ENCODE results near the gene KPNA5. TPM values are rescaled to one million over a fixed set of nuclear protein-coding genes. Genes with fewer than 3 reads are reported as not detected.
"Not testable (repeated sequence)": the region's sequence is repeated elsewhere in the genome, so short reads cannot be mapped to it uniquely, and the experiment has no call there.

KPNA5 gene
- total RNA-seq, 1 donor from 2014 or later, result 9.2 TPM

- intact Hi-C loops (cut with micrococcal nuclease), result loop anchor here (1.0 kb wide), 2 partner anchors 14 to 27 kb away; partner anchors contain the start of genes KPNA5 and ZUP1
These were observed 14.4 kb downstream of the KPNA5 start for GRCh38 chr6:116695401-116695800.

- intact Hi-C loops (cut with micrococcal nuclease), result no loop called here
These were observed 16.5 kb downstream of the KPNA5 start for GRCh38 chr6:116697480-116697879.

GRCh38 chr6:116703888-116704287 lies 22.9 kb downstream of the KPNA5 start:
- intact Hi-C loops (cut with micrococcal nuclease), result not testable (repeated sequence)

GRCh38 chr6:116705917-116706316 lies 24.9 kb downstream of the KPNA5 start:
- intact Hi-C loops (cut with micrococcal nuclease), result no loop called here

GRCh38 chr6:116714296-116714695 lies 33.3 kb downstream of the KPNA5 start:
- intact Hi-C loops (cut with micrococcal nuclease), result no loop called here

- intact Hi-C loops (cut with micrococcal nuclease), result no loop called here
These were observed 33.8 kb downstream of the KPNA5 start for GRCh38 chr6:116714761-116715160.

GRCh38 chr6:116726947-116727346 lies 45.9 kb downstream of the KPNA5 start:
- intact Hi-C loops (cut with micrococcal nuclease), result no loop called here

- intact Hi-C loops (cut with micrococcal nuclease), result no loop called here
These were observed 49.5 kb downstream of the KPNA5 start for GRCh38 chr6:116730513-116730912.

GRCh38 chr6:116737004-116737403 lies 56.0 kb downstream of the KPNA5 start:
- intact Hi-C loops (cut with micrococcal nuclease), result no loop called here

- intact Hi-C loops (cut with micrococcal nuclease), result not testable (repeated sequence)
These were observed 59.5 kb downstream of the KPNA5 start for GRCh38 chr6:116740486-116740885.

- intact Hi-C loops (cut with micrococcal nuclease), result no loop called here
These were observed 60.6 kb downstream of the KPNA5 start for GRCh38 chr6:116741571-116741970.

- intact Hi-C loops (cut with micrococcal nuclease), result no loop called here
These were observed 64.2 kb downstream of the KPNA5 start for GRCh38 chr6:116745176-116745575.

- intact Hi-C loops (cut with micrococcal nuclease), result no loop called here
These were observed 80.8 kb downstream of the KPNA5 start for GRCh38 chr6:116761779-116762178.

- intact Hi-C loops (cut with micrococcal nuclease), result no loop called here
These were observed 81.2 kb downstream of the KPNA5 start for GRCh38 chr6:116762235-116762634.

- intact Hi-C loops (cut with micrococcal nuclease), result no loop called here
These were observed 82.0 kb downstream of the KPNA5 start for GRCh38 chr6:116763048-116763447.

GRCh38 chr6:116763906-116764628 lies 83.1 kb downstream of the KPNA5 start:
- intact Hi-C loops (cut with micrococcal nuclease), result no loop called here

GRCh38 chr6:116764629-116764960 lies 83.6 kb downstream of the KPNA5 start:
- intact Hi-C loops (cut with micrococcal nuclease), result no loop called here

- intact Hi-C loops (cut with micrococcal nuclease), result no loop called here
These were observed 84.2 kb downstream of the KPNA5 start, which contains the start of gene FAM162B for GRCh38 chr6:116764961-116765841. FAM162B (minus strand) TSS chr6:116765719; CDS start chr6:116765576, 143 bp downstream.

- intact Hi-C loops (cut with micrococcal nuclease), result no loop called here
These were observed 85.6 kb downstream of the KPNA5 start for GRCh38 chr6:116766506-116767176.

GRCh38 chr6:116767715-116768114 lies 86.7 kb downstream of the KPNA5 start:
- intact Hi-C loops (cut with micrococcal nuclease), result no loop called here

GRCh38 chr6:116772450-116772849 lies 91.4 kb downstream of the KPNA5 start:
- intact Hi-C loops (cut with micrococcal nuclease), result no loop called here

GRCh38 chr6:116773886-116774285 lies 92.9 kb downstream of the KPNA5 start:
- intact Hi-C loops (cut with micrococcal nuclease), result no loop called here

Measured in T-helper 1 cell treated with Interleukin-12 subunit alpha and Interleukin-12 subunit beta and Interleukin-4 antibody, amounts not matched to agents 30 ng/mL and 1 ng/mL, for 36 hours (primary cell).